Liver (tissue), 9 donors: ENCODE results near the gene NINJ2. TPM values are rescaled to one million over a fixed set of nuclear protein-coding genes. Genes with fewer than 3 reads are reported as not detected.
"Not testable (repeated sequence)": the region's sequence is repeated elsewhere in the genome, so short reads cannot be mapped to it uniquely, and the experiment has no call there.

Source experiments
- DNase-seq: peaks from one replicate; pipeline ENCODE4 v3.0.0-alpha.2; 2017; ENCODE audit warnings: low spot score
- H3K27ac ChIP-seq, 2 donors: one replicate each; pipeline ENCODE4 v1.7.0; 2013; ENCODE audit warnings: inconsistent platforms in 2 of 2, low read length in 2 of 2, control low read depth in 1 of 2, low read depth in 1 of 2, mild to moderate bottlenecking in 1 of 2
- H3K27me3 ChIP-seq, 4 donors: one replicate each; pipeline versions ENCODE4 v1.6.1 to v1.7.0; 2013; ENCODE audit warnings: low read length in 3 of 4, inconsistent platforms in 1 of 4, mild to moderate bottlenecking in 1 of 4, moderate library complexity in 1 of 4; ENCODE audit not compliant: control insufficient read depth in 4 of 4, insufficient read depth in 4 of 4
- H3K36me3 ChIP-seq, 4 donors: one replicate each; pipeline versions ENCODE4 v1.6.1 to v1.7.0; 2013; ENCODE audit warnings: low read length in 3 of 4, mild to moderate bottlenecking in 3 of 4, low read depth in 1 of 4, moderate library complexity in 1 of 4; ENCODE audit not compliant: control insufficient read depth in 4 of 4, insufficient read depth in 3 of 4
- H3K4me1 ChIP-seq, 4 donors: one replicate each; pipeline versions ENCODE4 v1.6.1 to v1.7.0; 2013; ENCODE audit warnings: low read length in 3 of 4, mild to moderate bottlenecking in 3 of 4, moderate library complexity in 1 of 4; ENCODE audit not compliant: control insufficient read depth in 4 of 4, insufficient read depth in 4 of 4
- H3K4me3 ChIP-seq, 3 donors: one replicate each; pipeline versions ENCODE4 v1.6.1 to v1.7.0; 2013; ENCODE audit warnings: low read length in 3 of 3, control low read depth in 1 of 3, low read depth in 1 of 3, mild to moderate bottlenecking in 1 of 3
- H3K9ac ChIP-seq, 2 donors: one replicate each; pipeline ENCODE4 v1.7.0; 2013; ENCODE audit warnings: low read length in 2 of 2, mild to moderate bottlenecking in 2 of 2, moderate library complexity in 2 of 2, control low read depth in 1 of 2, low read depth in 1 of 2
- H3K9me3 ChIP-seq, 4 donors: one replicate each; pipeline versions ENCODE4 v1.6.1 to v1.7.0; 2013; ENCODE audit warnings: low read length in 3 of 4; ENCODE audit not compliant: control insufficient read depth in 4 of 4
- FOXA1 ChIP-seq: IDR thresholded peaks from 2 replicates; pipeline ENCODE4 v1.6.1; 2016; ENCODE audit warnings: antibody characterized with exemption
- FOXA2 ChIP-seq: IDR thresholded peaks from 2 replicates; pipeline ENCODE4 v1.6.1; 2016; ENCODE audit warnings: antibody characterized with exemption
- GABPA ChIP-seq, 2 donors: IDR thresholded peaks in 1 of 2; conservative IDR thresholded peaks in 1 of 2; 2 replicates each; pipeline ENCODE4 v1.6.1; 2016; ENCODE audit warnings: antibody characterized with exemption in 2 of 2, mild to moderate bottlenecking in 1 of 2, moderate library complexity in 1 of 2
- HNF4A ChIP-seq, 2 donors: conservative IDR thresholded peaks; 2 replicates each; pipeline ENCODE4 v1.6.1; 2016; ENCODE audit warnings: antibody characterized with exemption in 2 of 2, mild to moderate bottlenecking in 2 of 2
- NR2F2 ChIP-seq: IDR thresholded peaks from 2 replicates; pipeline ENCODE4 v1.6.1; 2016; ENCODE audit warnings: antibody characterized with exemption
- RAD21 ChIP-seq, 2 donors: IDR thresholded peaks; 2 replicates each; pipeline ENCODE4 v1.6.1; 2016; ENCODE audit warnings: antibody characterized with exemption in 2 of 2, mild to moderate bottlenecking in 2 of 2
- RXRA ChIP-seq, 2 donors: IDR thresholded peaks; 2 replicates each; pipeline ENCODE4 v1.6.1; 2017 to 2018; ENCODE audit warnings: antibody characterized with exemption in 2 of 2, mild to moderate bottlenecking in 1 of 2
- SP1 ChIP-seq: IDR thresholded peaks from 2 replicates; pipeline ENCODE4 v1.6.1; 2018; ENCODE audit warnings: antibody characterized with exemption, mild to moderate bottlenecking
- TAF1 ChIP-seq: conservative IDR thresholded peaks from 2 replicates; pipeline ENCODE4 v1.6.1; 2016; ENCODE audit warnings: antibody characterized with exemption, mild to moderate bottlenecking
- WGBS: extraction: QIAGEN DNeasy Blood & Tissue Kit; methylation state at CpG from one replicate; pipeline ENCODE4 v1.1.7; 2013; 5-methylcytosine and 5-hydroxymethylcytosine counted together
- polyA plus RNA-seq, 2 donors: library from polyadenylated mRNA; stranded (reverse) in 1 of 2; unstranded in 1 of 2; fragments of 200-250 nt in 1 of 2; fragments of >200 nt in 1 of 2; fragmentation: Nextera tagmentation in 1 of 2; extraction: Ambion mirVana in 1 of 2; gene quantifications; one replicate each; pipeline versions ENCODE4 v1.2.1 to v1.2.3, GENCODE V29; 2013 to 2015
- total RNA-seq, 2 donors: library from RNA; depleted of rRNA; stranded (reverse); fragments of >200 nt; gene quantifications; one replicate each; pipeline ENCODE4 v1.2.3, GENCODE V29; 2014
- TF ChIP-seq, protein P1 (sequence below): IDR thresholded peaks from 2 replicates; pipeline ENCODE4 v1.6.1; 2016; ENCODE audit warnings: antibody characterized with exemption, mild to moderate bottlenecking
- TF ChIP-seq, protein P2 (sequence below): IDR thresholded peaks from 2 replicates; pipeline ENCODE4 v1.6.1; 2016; ENCODE audit warnings: antibody characterized with exemption
- TF ChIP-seq, protein P3 (sequence below): IDR thresholded peaks from 2 replicates; pipeline ENCODE4 v1.6.1; 2016; ENCODE audit warnings: antibody characterized with exemption
- TF ChIP-seq, protein P4 (sequence below): fragments of 150-350 bp; IDR thresholded peaks from 2 replicates; pipeline ENCODE4 v1.5.1; 2017; ENCODE audit warnings: improper control_type of control experiment, low read depth, low read length; ENCODE audit not compliant: missing input control
- donor health status: healthy.
- donor health status: healthy.
- donor health status: healthy.
- donor health status: healthy.
- donor health status: healthy.

Gene NINJ2
- total and polyA plus RNA-seq, 4 donors = 6.7 to 16.5 (median 15.4) TPM

DNA sequence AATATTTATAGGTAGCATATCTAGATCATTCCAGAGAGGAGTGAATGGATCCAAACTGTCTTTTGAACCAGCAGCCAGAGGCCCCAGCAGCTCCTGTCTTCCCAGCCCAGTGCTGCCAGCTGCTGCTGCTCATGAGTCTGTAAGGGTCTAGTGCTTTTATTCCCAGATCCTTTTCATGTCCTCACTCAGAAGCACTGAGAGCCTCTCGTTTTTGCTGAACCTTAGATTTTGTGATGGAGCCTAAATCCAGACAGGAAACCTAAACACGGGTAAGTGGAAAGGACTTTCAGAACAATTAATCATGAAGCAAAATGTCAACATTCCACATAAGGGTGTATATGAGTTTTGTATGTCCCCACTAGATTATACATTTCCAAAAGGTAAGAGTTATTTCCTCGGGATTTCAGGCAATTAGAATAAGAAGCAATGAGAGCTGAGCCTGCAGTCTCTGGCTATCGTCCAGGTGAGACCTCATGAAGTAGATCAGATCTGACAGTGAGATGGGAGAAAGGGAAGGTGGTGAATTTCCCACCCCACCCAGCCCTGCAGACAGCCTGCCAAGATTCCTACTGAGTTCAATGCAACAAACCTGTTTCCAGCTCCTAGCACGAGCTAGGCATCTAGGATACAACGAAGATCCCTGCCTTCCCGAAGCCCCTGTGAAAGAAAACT is 84.4 kb downstream of the NINJ2 start:
- Histone ChIP-seq H3K27me3 (no peaks in the 10 kb centered on the region), H3K4me1 (peaks cover 12 to 54% (median 42%) of the 10 kb centered on the region in 4 donors), H3K27ac (peak overlapping the region in 1 of 2 donors; percentile 20), H3K9ac (no peak overlapping the region), H3K4me3 (no peak overlapping the region), H3K36me3 (no peaks in the 10 kb centered on the region), H3K9me3 (no peaks in the 10 kb centered on the region)
- no peak for DNase-seq
- 73% methylated on average over 7 of the region's 7 CpGs for WGBS
- TF ChIP-seq RAD21 (IDR thresholded peaks at IDR 0.05) = no peak
- TF ChIP-seq RXRA (IDR thresholded peaks at IDR 0.05) = no peak
- TF ChIP-seq NR2F2 = no peak
- TF ChIP-seq FOXA1 = no peak
- no peak for TF ChIP-seq HNF4A (conservative IDR thresholded peaks at IDR 0.05)
- no peak for TF ChIP-seq SP1

DNA sequence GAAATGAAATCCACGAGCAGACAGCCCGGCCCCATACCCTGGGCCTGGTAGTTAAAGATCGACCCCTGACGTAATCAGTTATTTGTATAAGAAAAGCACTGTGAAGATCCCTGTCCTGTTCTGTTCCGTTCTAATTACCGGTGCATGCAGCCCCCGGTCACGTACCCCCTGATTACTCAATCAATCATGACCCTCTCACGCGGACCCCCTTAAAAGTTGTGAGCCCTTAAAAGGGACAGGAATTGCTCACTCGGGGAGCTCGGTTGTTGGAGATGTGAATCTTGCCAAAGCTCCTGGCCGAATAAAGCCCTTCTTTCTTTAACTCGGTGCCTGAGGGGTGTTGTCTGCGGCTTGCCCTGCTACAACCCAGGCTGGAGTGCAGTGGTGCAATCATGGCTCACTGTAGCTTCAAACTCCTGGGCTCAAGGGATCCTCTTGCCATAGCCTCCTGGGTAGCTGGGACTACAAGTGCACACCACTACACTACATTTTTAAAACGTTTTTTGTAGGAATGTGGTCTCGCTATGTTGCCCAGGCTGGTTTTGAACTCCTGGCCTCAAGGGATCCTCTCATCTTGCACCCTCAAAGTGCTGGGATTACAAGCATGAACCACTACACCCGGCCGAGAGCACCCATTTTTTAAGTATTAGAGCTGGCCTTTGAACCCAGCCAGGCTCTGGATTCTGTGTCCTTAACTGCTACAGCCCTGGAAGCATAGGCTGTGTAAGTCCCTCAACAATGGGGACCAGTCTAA is 85.1 kb downstream of the NINJ2 start:
- not testable (repeated sequence) for H3K36me3 ChIP-seq, H3K9me3 ChIP-seq, H3K4me3 ChIP-seq, H3K27me3 ChIP-seq, DNase-seq
- H3K4me1 ChIP-seq = peaks cover 12 to 49% (median 36%) of the 10 kb centered on the region in 4 donors
- H3K27ac ChIP-seq = peak overlapping the region; percentile 53 to 82
- H3K9ac ChIP-seq = peak overlapping the region in 1 of 2 donors; percentile 41
- TF ChIP-seq RXRA (IDR thresholded peaks at IDR 0.05) (peak; percentile 41 to 66), HNF4A (conservative IDR thresholded peaks at IDR 0.05) (peak in 1 of 2 donors; percentile 49), FOXA2 (peak; percentile 1), RAD21 (IDR thresholded peaks at IDR 0.05) (peak in 1 of 2 donors; percentile 11)
- TF ChIP-seq, protein P1, sequence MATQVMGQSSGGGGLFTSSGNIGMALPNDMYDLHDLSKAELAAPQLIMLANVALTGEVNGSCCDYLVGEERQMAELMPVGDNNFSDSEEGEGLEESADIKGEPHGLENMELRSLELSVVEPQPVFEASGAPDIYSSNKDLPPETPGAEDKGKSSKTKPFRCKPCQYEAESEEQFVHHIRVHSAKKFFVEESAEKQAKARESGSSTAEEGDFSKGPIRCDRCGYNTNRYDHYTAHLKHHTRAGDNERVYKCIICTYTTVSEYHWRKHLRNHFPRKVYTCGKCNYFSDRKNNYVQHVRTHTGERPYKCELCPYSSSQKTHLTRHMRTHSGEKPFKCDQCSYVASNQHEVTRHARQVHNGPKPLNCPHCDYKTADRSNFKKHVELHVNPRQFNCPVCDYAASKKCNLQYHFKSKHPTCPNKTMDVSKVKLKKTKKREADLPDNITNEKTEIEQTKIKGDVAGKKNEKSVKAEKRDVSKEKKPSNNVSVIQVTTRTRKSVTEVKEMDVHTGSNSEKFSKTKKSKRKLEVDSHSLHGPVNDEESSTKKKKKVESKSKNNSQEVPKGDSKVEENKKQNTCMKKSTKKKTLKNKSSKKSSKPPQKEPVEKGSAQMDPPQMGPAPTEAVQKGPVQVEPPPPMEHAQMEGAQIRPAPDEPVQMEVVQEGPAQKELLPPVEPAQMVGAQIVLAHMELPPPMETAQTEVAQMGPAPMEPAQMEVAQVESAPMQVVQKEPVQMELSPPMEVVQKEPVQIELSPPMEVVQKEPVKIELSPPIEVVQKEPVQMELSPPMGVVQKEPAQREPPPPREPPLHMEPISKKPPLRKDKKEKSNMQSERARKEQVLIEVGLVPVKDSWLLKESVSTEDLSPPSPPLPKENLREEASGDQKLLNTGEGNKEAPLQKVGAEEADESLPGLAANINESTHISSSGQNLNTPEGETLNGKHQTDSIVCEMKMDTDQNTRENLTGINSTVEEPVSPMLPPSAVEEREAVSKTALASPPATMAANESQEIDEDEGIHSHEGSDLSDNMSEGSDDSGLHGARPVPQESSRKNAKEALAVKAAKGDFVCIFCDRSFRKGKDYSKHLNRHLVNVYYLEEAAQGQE = peak; percentile 12
- 45% methylated on average over 19 of the region's 19 CpGs for WGBS

DNA sequence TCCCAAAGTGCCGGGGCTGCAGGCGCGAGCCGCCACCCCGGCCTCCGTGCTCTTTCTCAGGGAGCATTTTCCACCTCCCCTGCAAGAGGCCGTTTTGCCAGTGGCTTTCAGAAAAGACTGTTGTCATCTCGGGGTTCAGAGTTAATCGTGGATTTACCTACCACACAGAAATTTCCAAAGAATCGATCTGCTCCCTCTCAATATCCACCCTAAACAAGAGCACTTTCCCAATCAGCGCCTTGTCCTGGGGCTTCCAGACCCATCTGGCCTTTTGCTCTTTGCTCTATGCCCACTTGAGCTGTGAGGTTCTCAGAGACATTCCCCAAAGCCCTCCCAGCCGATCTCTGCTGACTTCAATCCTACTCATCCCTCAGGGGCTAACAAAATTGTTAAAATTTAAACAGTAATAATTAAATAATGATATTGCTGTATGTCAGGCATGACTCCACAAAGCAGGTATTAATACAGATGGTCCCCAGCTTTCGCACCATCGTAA is 86.6 kb downstream of the NINJ2 start:
- H3K27ac ChIP-seq = peak overlapping the region; percentile 49 to 56
- no peaks in the 10 kb centered on the region for H3K27me3 ChIP-seq
- H3K4me3 ChIP-seq = no peak overlapping the region

More for the DNA sequence above, 86.6 kb downstream of the NINJ2 start:
- WGBS = 80% methylated on average over 14 of the region's 14 CpGs
- H3K36me3 ChIP-seq = no peaks in the 10 kb centered on the region
- no peak for DNase-seq
- H3K9me3 ChIP-seq = no peaks in the 10 kb centered on the region
- TF ChIP-seq, protein P2, sequence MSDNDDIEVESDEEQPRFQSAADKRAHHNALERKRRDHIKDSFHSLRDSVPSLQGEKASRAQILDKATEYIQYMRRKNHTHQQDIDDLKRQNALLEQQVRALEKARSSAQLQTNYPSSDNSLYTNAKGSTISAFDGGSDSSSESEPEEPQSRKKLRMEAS = no peak
- TF ChIP-seq FOXA2 = no peak
- no peak for TF ChIP-seq SP1
- TF ChIP-seq, protein P3, sequence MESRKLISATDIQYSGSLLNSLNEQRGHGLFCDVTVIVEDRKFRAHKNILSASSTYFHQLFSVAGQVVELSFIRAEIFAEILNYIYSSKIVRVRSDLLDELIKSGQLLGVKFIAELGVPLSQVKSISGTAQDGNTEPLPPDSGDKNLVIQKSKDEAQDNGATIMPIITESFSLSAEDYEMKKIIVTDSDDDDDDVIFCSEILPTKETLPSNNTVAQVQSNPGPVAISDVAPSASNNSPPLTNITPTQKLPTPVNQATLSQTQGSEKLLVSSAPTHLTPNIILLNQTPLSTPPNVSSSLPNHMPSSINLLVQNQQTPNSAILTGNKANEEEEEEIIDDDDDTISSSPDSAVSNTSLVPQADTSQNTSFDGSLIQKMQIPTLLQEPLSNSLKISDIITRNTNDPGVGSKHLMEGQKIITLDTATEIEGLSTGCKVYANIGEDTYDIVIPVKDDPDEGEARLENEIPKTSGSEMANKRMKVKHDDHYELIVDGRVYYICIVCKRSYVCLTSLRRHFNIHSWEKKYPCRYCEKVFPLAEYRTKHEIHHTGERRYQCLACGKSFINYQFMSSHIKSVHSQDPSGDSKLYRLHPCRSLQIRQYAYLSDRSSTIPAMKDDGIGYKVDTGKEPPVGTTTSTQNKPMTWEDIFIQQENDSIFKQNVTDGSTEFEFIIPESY = no peak
- TF ChIP-seq, protein P4, sequence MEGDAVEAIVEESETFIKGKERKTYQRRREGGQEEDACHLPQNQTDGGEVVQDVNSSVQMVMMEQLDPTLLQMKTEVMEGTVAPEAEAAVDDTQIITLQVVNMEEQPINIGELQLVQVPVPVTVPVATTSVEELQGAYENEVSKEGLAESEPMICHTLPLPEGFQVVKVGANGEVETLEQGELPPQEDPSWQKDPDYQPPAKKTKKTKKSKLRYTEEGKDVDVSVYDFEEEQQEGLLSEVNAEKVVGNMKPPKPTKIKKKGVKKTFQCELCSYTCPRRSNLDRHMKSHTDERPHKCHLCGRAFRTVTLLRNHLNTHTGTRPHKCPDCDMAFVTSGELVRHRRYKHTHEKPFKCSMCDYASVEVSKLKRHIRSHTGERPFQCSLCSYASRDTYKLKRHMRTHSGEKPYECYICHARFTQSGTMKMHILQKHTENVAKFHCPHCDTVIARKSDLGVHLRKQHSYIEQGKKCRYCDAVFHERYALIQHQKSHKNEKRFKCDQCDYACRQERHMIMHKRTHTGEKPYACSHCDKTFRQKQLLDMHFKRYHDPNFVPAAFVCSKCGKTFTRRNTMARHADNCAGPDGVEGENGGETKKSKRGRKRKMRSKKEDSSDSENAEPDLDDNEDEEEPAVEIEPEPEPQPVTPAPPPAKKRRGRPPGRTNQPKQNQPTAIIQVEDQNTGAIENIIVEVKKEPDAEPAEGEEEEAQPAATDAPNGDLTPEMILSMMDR = no peak
- no peak for TF ChIP-seq FOXA1
- no peak for TF ChIP-seq GABPA (IDR thresholded peaks at IDR 0.05 in 1 of 2, conservative IDR thresholded peaks at IDR 0.05 in 1 of 2)
- TF ChIP-seq, protein P1 = no peak
- no peak for TF ChIP-seq TAF1
- H3K4me1 ChIP-seq = peaks cover 16 to 44% (median 31%) of the 10 kb centered on the region in 4 donors
- no peak overlapping the region for H3K9ac ChIP-seq
